Adrenal gland (tissue), 12 donors: Measurements from ENCODE around the gene NCK2. TPM values are rescaled to one million over a fixed set of nuclear protein-coding genes. Genes with fewer than 3 reads are reported as not detected.

Experiments used
- DNase-seq, 7 donors: peaks; one replicate each; pipeline ENCODE4 v3.0.0-alpha.2; 2019 to 2020
- H3K27ac ChIP-seq, 5 donors: fragments of 200-600 bp; sonication (generic) in 4 of 5; 1 replicate in 3 of 5; 2 replicates in 2 of 5; pipeline versions ENCODE4 v1.5.1 to v1.8.0; 2016 to 2020; ENCODE audit warnings: mild to moderate bottlenecking in 1 of 5
- H3K27me3 ChIP-seq: fragments of 200-600 bp; 2 replicates; pipeline ENCODE4 v1.8.0; 2021
- H3K36me3 ChIP-seq, 2 donors: fragments of 200-600 bp; replicated peaks in 1 of 2; 1 replicate in 1 of 2; 2 replicates in 1 of 2; pipeline versions ENCODE4 v1.5.1 to v1.8.0; 2018 to 2022
- H3K4me1 ChIP-seq, 2 donors: fragments of 200-600 bp; replicated peaks in 1 of 2; 1 replicate in 1 of 2; 2 replicates in 1 of 2; pipeline versions ENCODE4 v1.5.1 to v1.8.0; 2018 to 2021
- H3K4me3 ChIP-seq, 4 donors: fragments of 200-600 bp; sonication (generic) in 3 of 4; one replicate each; pipeline ENCODE4 v1.5.1; 2016 to 2018
- H3K9me3 ChIP-seq, 3 donors: fragments of 200-600 bp; sonication (generic) in 1 of 3; replicated peaks in 1 of 3; 1 replicate in 2 of 3; 2 replicates in 1 of 3; pipeline versions ENCODE4 v1.5.1 to v1.8.0; 2016 to 2021
- POLR2A ChIP-seq, 2 donors: fragments of 450-650 bp; IDR thresholded peaks; one replicate each; pipeline ENCODE4 v1.6.1; 2017; ENCODE audit warnings: antibody characterized with exemption in 2 of 2, mild to moderate bottlenecking in 2 of 2, moderate library complexity in 1 of 2
- WGBS, 4 donors: extraction: QIAGEN DNeasy Blood & Tissue Kit in 2 of 4; methylation state at CpG; one replicate each; pipeline versions ENCODE4 v1.1.5 to v1.1.7; 2013 to 2017; 5-methylcytosine and 5-hydroxymethylcytosine counted together
- intact Hi-C, 2 donors: fragments of 100-400 bp; cut with DNase I; formaldehyde crosslinking; loops; one replicate each; pipeline versions ENCODE4 v1.14.1 to v1.15.0; 2022 to 2023
- polyA plus RNA-seq, 3 donors: library from polyadenylated mRNA; stranded (reverse); fragments of 200-250 nt in 2 of 3; fragments of 350-450 nt in 1 of 3; fragmentation: Illumina TruSeq in 1 of 3; extraction: RNeasy Lipid Tissue Mini Kit (QIAGEN cat#74804) in 1 of 3; gene quantifications; one replicate each; pipeline ENCODE4 v1.2.3, GENCODE V29; 2013 to 2014
- total RNA-seq, 9 donors: library from RNA; depleted of rRNA in 4 of 9; stranded (reverse); fragments of >200 nt in 4 of 9; fragments of 120-200 nt in 1 of 9; fragmentation: NEBNext Ultra II Directional in 1 of 9; extraction: Animal tissue kit (Norgen Biotek cat#: 25700) in 1 of 9; gene quantifications; one replicate each; pipeline versions ENCODE4 v1.1.0 to v1.2.4, GENCODE V29; 2013 to 2023
- TF ChIP-seq, protein P1 (sequence below), 6 experiments: fragments of 450-650 bp in 4 of 6; fragments of 200-600 bp in 2 of 6; sonication (generic) in 1 of 6; IDR thresholded peaks; 1 replicate in 5 of 6; 2 replicates in 1 of 6; pipeline versions ENCODE4 v1.5.1 to v1.8.0; 2016 to 2021; ENCODE audit warnings: antibody characterized with exemption in 6 of 6, mild to moderate bottlenecking in 2 of 6, moderate library complexity in 1 of 6
- donor health status: healthy with polysubstance abuse.
- donor health status: Bipolar disorder and iron deficiency.
- donor health status: DM: yes; HTN: yes; CAD: no.
- donor health status: DM: no; HTN: no; CAD: no.
- donor health status: DM: no; HTN: no; CAD: no.
- donor health status: DM: yes; HTN: yes; CAD: no.

The NCK2 gene
- total and polyA plus RNA-seq, 12 donors: 13.7 to 56.0 (median 37.3) TPM

DNA sequence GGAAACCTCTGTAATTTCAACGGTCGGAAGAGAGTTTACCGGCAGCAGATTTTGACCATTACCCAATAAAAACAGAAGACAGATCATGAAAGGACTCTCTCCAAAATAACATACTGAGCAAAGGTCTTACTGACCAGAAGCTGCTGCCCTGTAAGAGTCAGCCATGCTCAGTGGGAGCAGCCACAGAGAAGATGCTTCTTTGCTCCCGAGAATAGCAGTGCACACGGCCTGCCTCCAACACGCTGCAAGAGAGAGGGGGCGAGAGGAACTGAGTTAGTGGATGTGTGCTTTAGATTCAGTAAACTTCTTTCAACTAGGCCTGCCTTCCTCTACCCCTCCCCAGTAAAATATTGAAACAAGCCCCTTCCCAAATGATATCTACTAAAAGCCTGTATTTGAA is 103.7 kb downstream of the NCK2 start:
- DNase-seq: no peak
- Histone ChIP-seq H3K4me3 (no peak overlapping the region), H3K36me3 (no peaks in the 10 kb centered on the region), H3K27me3 (no peaks in the 10 kb centered on the region), H3K9me3 (no peaks in the 10 kb centered on the region), H3K27ac (no peak overlapping the region), H3K4me1 (no peaks in the 10 kb centered on the region)
- intact Hi-C loops: no loop called here
- TF ChIP-seq, protein P1, sequence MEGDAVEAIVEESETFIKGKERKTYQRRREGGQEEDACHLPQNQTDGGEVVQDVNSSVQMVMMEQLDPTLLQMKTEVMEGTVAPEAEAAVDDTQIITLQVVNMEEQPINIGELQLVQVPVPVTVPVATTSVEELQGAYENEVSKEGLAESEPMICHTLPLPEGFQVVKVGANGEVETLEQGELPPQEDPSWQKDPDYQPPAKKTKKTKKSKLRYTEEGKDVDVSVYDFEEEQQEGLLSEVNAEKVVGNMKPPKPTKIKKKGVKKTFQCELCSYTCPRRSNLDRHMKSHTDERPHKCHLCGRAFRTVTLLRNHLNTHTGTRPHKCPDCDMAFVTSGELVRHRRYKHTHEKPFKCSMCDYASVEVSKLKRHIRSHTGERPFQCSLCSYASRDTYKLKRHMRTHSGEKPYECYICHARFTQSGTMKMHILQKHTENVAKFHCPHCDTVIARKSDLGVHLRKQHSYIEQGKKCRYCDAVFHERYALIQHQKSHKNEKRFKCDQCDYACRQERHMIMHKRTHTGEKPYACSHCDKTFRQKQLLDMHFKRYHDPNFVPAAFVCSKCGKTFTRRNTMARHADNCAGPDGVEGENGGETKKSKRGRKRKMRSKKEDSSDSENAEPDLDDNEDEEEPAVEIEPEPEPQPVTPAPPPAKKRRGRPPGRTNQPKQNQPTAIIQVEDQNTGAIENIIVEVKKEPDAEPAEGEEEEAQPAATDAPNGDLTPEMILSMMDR (IDR thresholded peaks at IDR 0.05): no peak
- TF ChIP-seq POLR2A (IDR thresholded peaks at IDR 0.05): no peak
- WGBS, 4 donors: 74 to 88% (median 82%) methylated on average over 7 of the region's 7 CpGs

DNA sequence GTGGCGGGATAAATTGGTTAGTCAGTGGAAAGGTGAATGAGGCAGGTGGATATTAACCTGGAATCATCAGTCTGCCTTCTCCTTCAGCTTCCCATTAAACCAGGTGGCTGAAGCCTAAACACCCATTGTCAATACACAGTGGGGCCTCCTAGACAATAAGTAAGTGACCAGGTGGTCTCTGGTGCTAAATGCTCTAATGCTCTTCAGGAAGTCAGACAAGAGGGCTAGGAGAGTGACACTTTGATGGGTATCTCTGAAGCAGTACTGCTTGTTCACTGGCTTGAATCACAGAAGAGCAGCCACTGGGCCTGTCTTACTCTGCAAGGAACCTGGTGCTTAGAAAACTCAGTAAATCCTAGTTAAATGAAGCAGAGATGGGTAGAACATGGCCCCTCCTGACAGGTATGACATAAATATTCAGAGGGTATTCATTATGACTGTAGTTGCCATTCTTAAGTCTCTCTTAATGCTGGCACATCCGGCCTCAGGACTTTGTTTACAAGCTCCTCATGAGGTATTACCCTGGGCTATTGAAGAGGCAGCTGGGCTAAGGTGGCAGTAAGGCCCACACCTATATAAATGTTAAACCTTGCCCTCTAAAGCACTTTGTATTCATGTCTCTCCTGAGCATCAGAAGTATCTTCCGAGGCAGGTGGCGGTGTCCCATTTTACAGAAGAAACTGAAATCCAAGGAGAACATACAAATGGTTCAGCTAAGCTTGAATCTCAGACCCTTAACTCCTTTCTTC is 104.9 kb downstream of the NCK2 start:
- no peak overlapping the region for H3K4me3 ChIP-seq
- DNase-seq: no peak
- no peaks in the 10 kb centered on the region for H3K36me3 ChIP-seq
- H3K27ac ChIP-seq: no peak overlapping the region
- H3K4me1 ChIP-seq: no peaks in the 10 kb centered on the region
- H3K9me3 ChIP-seq: no peaks in the 10 kb centered on the region
- 92 to 98% (median 96%) methylated on average over 4 of the region's 4 CpGs for WGBS, 4 donors
- TF ChIP-seq, protein P1 (IDR thresholded peaks at IDR 0.05): no peak
- no peak for TF ChIP-seq POLR2A (IDR thresholded peaks at IDR 0.05)
- no peaks in the 10 kb centered on the region for H3K27me3 ChIP-seq
- intact Hi-C loops: no loop called here

DNA sequence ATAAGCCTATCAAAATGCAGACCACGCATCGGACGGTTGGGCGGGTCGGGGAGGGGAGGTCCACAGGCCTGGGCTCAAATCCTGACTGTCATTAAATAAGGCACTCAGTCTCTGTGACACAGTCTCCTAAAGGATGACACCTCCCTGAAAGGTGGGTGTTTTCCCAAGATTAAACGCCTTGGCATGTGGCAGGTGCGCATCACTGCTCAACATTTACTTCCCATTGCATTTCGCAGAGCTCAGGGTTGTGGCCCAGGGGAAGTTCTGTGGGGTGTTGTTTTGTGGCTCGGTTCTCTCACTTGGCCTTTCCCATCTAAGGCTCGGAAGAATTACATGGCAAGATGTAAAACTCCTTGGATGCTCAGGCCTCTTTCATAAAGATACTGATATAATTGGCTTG is 107.4 kb downstream of the NCK2 start:
- WGBS, 4 donors: 94 to 97% (median 95%) methylated on average over 10 of the region's 10 CpGs
- Histone ChIP-seq H3K4me1 (peaks cover 0 to 4% of the 10 kb centered on the region in 2 donors), H3K27me3 (no peaks in the 10 kb centered on the region), H3K9me3 (no peaks in the 10 kb centered on the region), H3K27ac (no peak overlapping the region), H3K4me3 (no peak overlapping the region), H3K36me3 (peaks cover 0 to 7% of the 10 kb centered on the region in 2 donors)
- no peak for DNase-seq
- intact Hi-C loops: no loop called here
- no peak for TF ChIP-seq POLR2A (IDR thresholded peaks at IDR 0.05)
- TF ChIP-seq, protein P1 (IDR thresholded peaks at IDR 0.05): no peak

DNA sequence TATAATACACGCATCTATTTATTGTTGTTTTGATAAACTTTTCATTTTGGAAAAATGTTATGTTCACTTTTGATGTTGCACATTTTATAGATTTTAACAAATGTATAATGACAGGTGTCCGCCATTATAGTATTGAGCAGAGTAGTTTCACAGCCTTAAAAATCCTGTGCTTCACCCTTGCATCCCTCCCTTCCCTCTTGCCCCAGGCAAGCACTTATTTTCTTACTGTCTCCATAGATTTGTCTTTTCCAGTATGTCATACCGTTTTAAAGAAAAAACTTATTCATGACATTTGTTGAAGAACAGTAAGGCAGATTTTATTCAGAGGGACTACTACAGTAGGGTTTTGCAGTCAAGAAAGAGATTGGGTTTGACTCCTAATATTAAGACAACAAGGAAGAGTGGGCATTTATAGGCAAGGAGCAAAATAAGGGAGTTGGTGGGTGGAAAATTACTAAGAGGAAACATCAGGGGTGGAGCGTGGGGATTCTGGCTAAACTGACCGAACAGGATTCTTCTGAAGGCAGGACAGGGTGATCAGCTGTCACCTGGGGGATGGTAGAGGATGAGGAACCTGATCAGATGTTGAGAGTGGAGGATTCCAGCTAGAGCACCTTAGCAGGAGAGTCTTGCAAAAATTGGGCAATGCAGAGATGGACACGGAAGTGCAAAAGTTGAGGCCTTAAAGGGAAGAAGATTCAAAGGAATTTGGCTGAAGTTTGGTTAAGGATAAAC is 108.8 kb downstream of the NCK2 start:
- no peak overlapping the region for H3K4me3 ChIP-seq
- H3K9me3 ChIP-seq: no peaks in the 10 kb centered on the region
- no peak for DNase-seq
- peaks cover 0 to 4% of the 10 kb centered on the region in 2 donors for H3K4me1 ChIP-seq
- H3K27me3 ChIP-seq: no peaks in the 10 kb centered on the region
- TF ChIP-seq, protein P1 (IDR thresholded peaks at IDR 0.05): no peak
- TF ChIP-seq POLR2A (IDR thresholded peaks at IDR 0.05): no peak
- intact Hi-C loops: no loop called here
- H3K36me3 ChIP-seq: peaks cover 0 to 7% of the 10 kb centered on the region in 2 donors
- 93 to 96% (median 94%) methylated on average over 6 of the region's 6 CpGs for WGBS, 4 donors
- no peak overlapping the region for H3K27ac ChIP-seq
